Testis (tissue), 2 donors: ENCODE data around the gene ZPR1.

Experiments
- POLR2A ChIP-seq: fragments of 450-650 bp; IDR thresholded peaks from one replicate; pipeline ENCODE4 v1.6.1; 2017; ENCODE audit warnings: antibody characterized with exemption, mild to moderate bottlenecking, moderate library complexity
- TF ChIP-seq, protein P1 (sequence below), 3 experiments: fragments of 450-650 bp in 2 of 3; fragments of 200-600 bp in 1 of 3; sonication (generic) in 1 of 3; IDR thresholded peaks; one replicate each; pipeline ENCODE4 v1.5.1; 2016 to 2019; ENCODE audit warnings: antibody characterized with exemption in 3 of 3, mild to moderate bottlenecking in 2 of 3, moderate library complexity in 1 of 3

DNA sequence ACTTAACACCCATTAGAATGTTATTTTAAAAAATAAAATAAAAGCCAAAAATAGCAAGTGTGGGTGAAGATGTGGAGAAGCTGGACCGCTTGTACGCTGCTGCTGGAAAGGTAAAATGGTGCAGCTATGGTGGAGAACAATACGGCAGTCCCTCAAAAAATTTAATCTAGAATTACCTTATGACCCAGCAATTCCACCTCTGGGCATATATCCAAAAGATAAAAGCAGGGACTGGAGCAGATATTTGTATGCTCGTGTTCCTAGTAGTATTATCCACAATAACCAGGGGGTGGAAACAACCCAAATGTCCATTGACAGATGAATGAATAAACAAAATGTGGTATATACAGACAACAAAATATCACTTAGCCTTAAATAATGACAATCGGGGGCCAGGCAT lies 10.0 kb upstream of the ZPR1 start:
- TF ChIP-seq POLR2A, result no peak
- TF ChIP-seq, protein P1, sequence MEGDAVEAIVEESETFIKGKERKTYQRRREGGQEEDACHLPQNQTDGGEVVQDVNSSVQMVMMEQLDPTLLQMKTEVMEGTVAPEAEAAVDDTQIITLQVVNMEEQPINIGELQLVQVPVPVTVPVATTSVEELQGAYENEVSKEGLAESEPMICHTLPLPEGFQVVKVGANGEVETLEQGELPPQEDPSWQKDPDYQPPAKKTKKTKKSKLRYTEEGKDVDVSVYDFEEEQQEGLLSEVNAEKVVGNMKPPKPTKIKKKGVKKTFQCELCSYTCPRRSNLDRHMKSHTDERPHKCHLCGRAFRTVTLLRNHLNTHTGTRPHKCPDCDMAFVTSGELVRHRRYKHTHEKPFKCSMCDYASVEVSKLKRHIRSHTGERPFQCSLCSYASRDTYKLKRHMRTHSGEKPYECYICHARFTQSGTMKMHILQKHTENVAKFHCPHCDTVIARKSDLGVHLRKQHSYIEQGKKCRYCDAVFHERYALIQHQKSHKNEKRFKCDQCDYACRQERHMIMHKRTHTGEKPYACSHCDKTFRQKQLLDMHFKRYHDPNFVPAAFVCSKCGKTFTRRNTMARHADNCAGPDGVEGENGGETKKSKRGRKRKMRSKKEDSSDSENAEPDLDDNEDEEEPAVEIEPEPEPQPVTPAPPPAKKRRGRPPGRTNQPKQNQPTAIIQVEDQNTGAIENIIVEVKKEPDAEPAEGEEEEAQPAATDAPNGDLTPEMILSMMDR (IDR thresholded peaks at IDR 0.05), result no peak
